HepG2 (cell line): ENCODE results near the gene PAQR6. TPM values are rescaled to one million over a fixed set of nuclear protein-coding genes. Genes with fewer than 3 reads are reported as not detected.

Source experiments
- ARNT ChIP-seq: fragments of 450-650 bp; IDR thresholded peaks from 2 replicates; pipeline ENCODE4 v1.6.1; 2017
- ATF6 ChIP-seq: sonication (generic); formaldehyde crosslinking; conservative IDR thresholded peaks from 2 replicates; pipeline ENCODE4 v1.4.0; 2020; ENCODE audit warnings: missing genetic modification reagents
- BCL3 ChIP-seq: sonication (generic); formaldehyde crosslinking; IDR thresholded peaks from 2 replicates; pipeline ENCODE4 v1.5.1; 2020; ENCODE audit warnings: mild to moderate bottlenecking, missing genetic modification reagents, moderate library complexity
- HES4 ChIP-seq: sonication (generic); formaldehyde crosslinking; IDR thresholded peaks from 2 replicates; pipeline ENCODE4 v1.9.0; 2021; ENCODE audit warnings: mild to moderate bottlenecking, missing genetic modification reagents, borderline replicate concordance
- KMT2B ChIP-seq: IDR thresholded peaks from 2 replicates; pipeline ENCODE4 v1.6.1; 2016; ENCODE audit warnings: missing genetic modification reagents, missing compliant biosample characterization
- MTA3 ChIP-seq: sonication (generic); formaldehyde crosslinking; IDR thresholded peaks from 2 replicates; pipeline ENCODE4 v1.4.0; 2020; ENCODE audit warnings: missing genetic modification reagents
- RFXANK ChIP-seq: IDR thresholded peaks from 2 replicates; pipeline ENCODE4 v1.6.1; 2016
- SALL2 ChIP-seq: sonication (generic); formaldehyde crosslinking; IDR thresholded peaks from 2 replicates; pipeline ENCODE4 v1.8.1; 2023; ENCODE audit warnings: mild to moderate bottlenecking, missing genetic modification reagents, inconsistent platforms
- SATB2 ChIP-seq: sonication (generic); formaldehyde crosslinking; IDR thresholded peaks from 2 replicates; pipeline ENCODE4 v1.5.0; 2020; ENCODE audit warnings: missing genetic modification reagents
- SKIL ChIP-seq: sonication (generic); formaldehyde crosslinking; IDR thresholded peaks from 2 replicates; pipeline ENCODE4 v1.8.0; 2022; ENCODE audit warnings: missing genetic modification reagents, mild to moderate bottlenecking, moderate library complexity, borderline replicate concordance
- ZFP1 ChIP-seq: IDR thresholded peaks from 2 replicates; pipeline ENCODE4 v1.6.1; 2016
- ZNF10 ChIP-seq: sonication (generic); formaldehyde crosslinking; IDR thresholded peaks from 2 replicates; pipeline ENCODE4 v1.4.0; 2020; ENCODE audit warnings: mild to moderate bottlenecking, low read depth, missing genetic modification reagents, borderline replicate concordance
- ZNF263 ChIP-seq: sonication (generic); formaldehyde crosslinking; IDR thresholded peaks from 2 replicates; pipeline ENCODE4 v1.4.0; 2020; ENCODE audit warnings: missing genetic modification reagents
- ZNF761 ChIP-seq: sonication (generic); formaldehyde crosslinking; conservative IDR thresholded peaks from 2 replicates; pipeline ENCODE4 v1.4.0; 2020; ENCODE audit warnings: mild to moderate bottlenecking, missing genetic modification reagents
- ZNF775 ChIP-seq: sonication (generic); formaldehyde crosslinking; IDR thresholded peaks from 2 replicates; pipeline ENCODE4 v1.4.0; 2020; ENCODE audit warnings: missing genetic modification reagents, mild to moderate bottlenecking, moderate library complexity, borderline replicate concordance
- ZSCAN25 ChIP-seq: sonication (generic); formaldehyde crosslinking; IDR thresholded peaks from 2 replicates; pipeline ENCODE4 v1.8.0; 2022; ENCODE audit warnings: mild to moderate bottlenecking, missing genetic modification reagents
- polyA plus RNA-seq, 8 experiments: library from polyadenylated mRNA; depleted of rRNA in 3 of 8; stranded (reverse) in 7 of 8; unstranded in 1 of 8; fragments of >200 nt; fragmentation: Illumina TruSeq in 4 of 8; extraction: Trizol in 4 of 8; gene quantifications; 2 replicates each; pipeline versions ENCODE4 v1.2.1 to v1.2.3, GENCODE V29; 2011 to 2016; ENCODE audit warnings: low read depth in 4 of 8, missing spikeins in 1 of 8, mixed read lengths in 1 of 8; ENCODE audit not compliant: insufficient read depth in 1 of 8
- total RNA-seq, 5 experiments: library from RNA; depleted of rRNA; stranded (reverse); fragments of >200 nt; fragmentation: Illumina TruSeq; extraction: Trizol; gene quantifications; 2 replicates each; pipeline ENCODE4 v1.2.3, GENCODE V29; 2016; ENCODE audit warnings: low read depth in 1 of 5
- TF ChIP-seq, protein P1 (sequence below): fragments of 450-650 bp; IDR thresholded peaks from 2 replicates; pipeline ENCODE4 v1.6.1; 2017
- TF ChIP-seq, protein P2 (sequence below): sonication (generic); formaldehyde crosslinking; IDR thresholded peaks from 2 replicates; pipeline ENCODE4 v1.4.0; 2020; ENCODE audit warnings: mild to moderate bottlenecking, missing genetic modification reagents
- TF ChIP-seq, protein P3 (sequence below): IDR thresholded peaks from 2 replicates; pipeline ENCODE4 v1.6.1; 2016; ENCODE audit warnings: low read depth, control low read depth
- TF ChIP-seq, protein P4 (sequence below): sonication (generic); formaldehyde crosslinking; IDR thresholded peaks from 2 replicates; pipeline ENCODE4 v1.8.0; 2022; ENCODE audit warnings: missing genetic modification reagents, mild to moderate bottlenecking, borderline replicate concordance

The PAQR6 gene
- total and polyA plus RNA-seq, 2 of the 13 experiments (the other 11 are each of a cell fraction or from before 2014, with no cell fraction given) = 0.82 to 1.4 TPM

GRCh38 chr1:156193488-156194299 is 54.2 kb downstream of the PAQR6 start, which contains the start of gene SLC25A44 (continued):
- TF ChIP-seq BCL3 (no peak), MTA3 (no peak), ARNT (no peak), SKIL (CRISPR knock-in tag) (no peak), ATF6 (CRISPR knock-in tag) (no peak), RFXANK (no peak), KMT2B (CRISPR knock-in tag) (peak; percentile 43), ZNF775 (CRISPR knock-in tag) (no peak), ZSCAN25 (no peak), HES4 (CRISPR knock-in tag) (no peak), ZFP1 (CRISPR knock-in tag) (no peak), ZNF761 (CRISPR knock-in tag) (no peak), ZNF263 (CRISPR knock-in tag) (no peak), SALL2 (CRISPR knock-in tag) (0 out of 2 replicates have a peak, but pooled peaks have one; percentile 39), ZNF10 (CRISPR knock-in tag) (no peak), SATB2 (no peak)
- TF ChIP-seq, protein P1, sequence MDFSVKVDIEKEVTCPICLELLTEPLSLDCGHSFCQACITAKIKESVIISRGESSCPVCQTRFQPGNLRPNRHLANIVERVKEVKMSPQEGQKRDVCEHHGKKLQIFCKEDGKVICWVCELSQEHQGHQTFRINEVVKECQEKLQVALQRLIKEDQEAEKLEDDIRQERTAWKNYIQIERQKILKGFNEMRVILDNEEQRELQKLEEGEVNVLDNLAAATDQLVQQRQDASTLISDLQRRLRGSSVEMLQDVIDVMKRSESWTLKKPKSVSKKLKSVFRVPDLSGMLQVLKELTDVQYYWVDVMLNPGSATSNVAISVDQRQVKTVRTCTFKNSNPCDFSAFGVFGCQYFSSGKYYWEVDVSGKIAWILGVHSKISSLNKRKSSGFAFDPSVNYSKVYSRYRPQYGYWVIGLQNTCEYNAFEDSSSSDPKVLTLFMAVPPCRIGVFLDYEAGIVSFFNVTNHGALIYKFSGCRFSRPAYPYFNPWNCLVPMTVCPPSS = no peak
- TF ChIP-seq, protein P2, sequence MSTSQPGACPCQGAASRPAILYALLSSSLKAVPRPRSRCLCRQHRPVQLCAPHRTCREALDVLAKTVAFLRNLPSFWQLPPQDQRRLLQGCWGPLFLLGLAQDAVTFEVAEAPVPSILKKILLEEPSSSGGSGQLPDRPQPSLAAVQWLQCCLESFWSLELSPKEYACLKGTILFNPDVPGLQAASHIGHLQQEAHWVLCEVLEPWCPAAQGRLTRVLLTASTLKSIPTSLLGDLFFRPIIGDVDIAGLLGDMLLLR (CRISPR knock-in tag) = no peak
- TF ChIP-seq, protein P3, sequence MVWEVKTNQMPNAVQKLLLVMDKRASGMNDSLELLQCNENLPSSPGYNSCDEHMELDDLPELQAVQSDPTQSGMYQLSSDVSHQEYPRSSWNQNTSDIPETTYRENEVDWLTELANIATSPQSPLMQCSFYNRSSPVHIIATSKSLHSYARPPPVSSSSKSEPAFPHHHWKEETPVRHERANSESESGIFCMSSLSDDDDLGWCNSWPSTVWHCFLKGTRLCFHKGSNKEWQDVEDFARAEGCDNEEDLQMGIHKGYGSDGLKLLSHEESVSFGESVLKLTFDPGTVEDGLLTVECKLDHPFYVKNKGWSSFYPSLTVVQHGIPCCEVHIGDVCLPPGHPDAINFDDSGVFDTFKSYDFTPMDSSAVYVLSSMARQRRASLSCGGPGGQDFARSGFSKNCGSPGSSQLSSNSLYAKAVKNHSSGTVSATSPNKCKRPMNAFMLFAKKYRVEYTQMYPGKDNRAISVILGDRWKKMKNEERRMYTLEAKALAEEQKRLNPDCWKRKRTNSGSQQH (CRISPR knock-in tag) = no peak
- TF ChIP-seq, protein P4, sequence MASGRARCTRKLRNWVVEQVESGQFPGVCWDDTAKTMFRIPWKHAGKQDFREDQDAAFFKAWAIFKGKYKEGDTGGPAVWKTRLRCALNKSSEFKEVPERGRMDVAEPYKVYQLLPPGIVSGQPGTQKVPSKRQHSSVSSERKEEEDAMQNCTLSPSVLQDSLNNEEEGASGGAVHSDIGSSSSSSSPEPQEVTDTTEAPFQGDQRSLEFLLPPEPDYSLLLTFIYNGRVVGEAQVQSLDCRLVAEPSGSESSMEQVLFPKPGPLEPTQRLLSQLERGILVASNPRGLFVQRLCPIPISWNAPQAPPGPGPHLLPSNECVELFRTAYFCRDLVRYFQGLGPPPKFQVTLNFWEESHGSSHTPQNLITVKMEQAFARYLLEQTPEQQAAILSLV (CRISPR knock-in tag) = 0 out of 2 replicates have a peak, but pooled peaks have one; percentile 42
